B cell (primary cell): ENCODE measurements around the gene KRT20. TPM values are rescaled to one million over a fixed set of nuclear protein-coding genes. Genes with fewer than 3 reads are reported as not detected.

Experiments used
- ATAC-seq: fragments of 200-7000 bp; cut with Tn5 transposase; one replicate; pipeline ENCODE4 v1.10.0; 2021; ENCODE audit warnings: low read depth, mild to moderate bottlenecking, moderate number of reproducible peaks, moderate library complexity
- CTCF ChIA-PET: fragments of 350-600 bp; sonication (Branson Sonifier 250); formaldehyde crosslinking; loops from one replicate; lab custom pipeline; 2021; ENCODE audit warnings: antibody characterized with exemption, inconsistent platforms; lab: Charles Lee
- POLR2A ChIA-PET: fragments of 350-600 bp; sonication (Branson Sonifier 250); formaldehyde crosslinking; loops from one replicate; lab custom pipeline; 2021; ENCODE audit warnings: antibody characterized with exemption; lab: Charles Lee
- DNase-seq: peaks from one replicate; pipeline ENCODE4 v3.0.0; 2013
- H2AFZ ChIP-seq: 2 replicates; pipeline ENCODE4 v1.6.1; 2012; ENCODE audit warnings: mild to moderate bottlenecking, low read depth, low read length; ENCODE audit not compliant: insufficient read depth, poor library complexity, severe bottlenecking
- H3K27ac ChIP-seq, 2 donors: 1 replicate in 1 of 2; 2 replicates in 1 of 2; pipeline ENCODE4 v1.5.1; 2012 to 2013; ENCODE audit warnings: low read length in 2 of 2, mild to moderate bottlenecking in 2 of 2, moderate library complexity in 1 of 2
- H3K27me3 ChIP-seq, 4 experiments: fragments of 200-600 bp in 1 of 4; sonication (generic) in 1 of 4; replicated peaks in 1 of 4; 1 replicate in 2 of 4; 2 replicates in 2 of 4; pipeline versions ENCODE4 v1.6.1 to v1.7.0; 2013 to 2016; ENCODE audit warnings: low read length in 3 of 4, mild to moderate bottlenecking in 2 of 4, mixed read lengths in 1 of 4, moderate library complexity in 1 of 4; ENCODE audit not compliant: insufficient read depth in 4 of 4, control insufficient read depth in 3 of 4; ENCODE audit errors: control extremely low read depth in 1 of 4
- H3K36me3 ChIP-seq, 2 experiments: replicated peaks in 1 of 2; 1 replicate in 1 of 2; 2 replicates in 1 of 2; pipeline versions ENCODE4 v1.6.1 to v1.7.1; 2013; ENCODE audit warnings: low read length in 1 of 2; ENCODE audit not compliant: insufficient read depth in 2 of 2, control insufficient read depth in 1 of 2; ENCODE audit errors: control extremely low read depth in 1 of 2, extremely low read depth in 1 of 2
- H3K4me1 ChIP-seq, 2 donors: fragments of 200-600 bp in 1 of 2; sonication (generic) in 1 of 2; 1 replicate in 1 of 2; 2 replicates in 1 of 2; pipeline versions ENCODE4 v1.5.1 to v1.6.1; 2013 to 2017; ENCODE audit warnings: low read length in 2 of 2; ENCODE audit not compliant: control insufficient read depth in 2 of 2, insufficient read depth in 2 of 2
- H3K4me2 ChIP-seq: replicated peaks from 2 replicates; pipeline ENCODE3; 2012; ENCODE audit warnings: mild to moderate bottlenecking, low read depth, low read length; ENCODE audit not compliant: poor library complexity, severe bottlenecking
- H3K4me3 ChIP-seq, 5 experiments: fragments of 200-600 bp in 1 of 5; sonication (generic) in 1 of 5; 1 replicate in 3 of 5; 2 replicates in 2 of 5; pipeline versions ENCODE4 v1.5.1 to v1.7.0; 2011 to 2016; ENCODE audit warnings: low read length in 4 of 5, mild to moderate bottlenecking in 4 of 5, low read depth in 2 of 5, control low read depth in 1 of 5, moderate library complexity in 1 of 5; ENCODE audit not compliant: insufficient read depth in 1 of 5; ENCODE audit errors: control extremely low read depth in 1 of 5, extremely low read depth in 1 of 5
- H3K79me2 ChIP-seq: fragments of 200-600 bp; sonication (generic); one replicate; pipeline ENCODE4 v1.6.0; 2016; ENCODE audit warnings: low read length; ENCODE audit not compliant: control insufficient read depth, insufficient read depth
- H3K9ac ChIP-seq: fragments of 200-600 bp; sonication (generic); 2 replicates; pipeline ENCODE4 v1.6.1; 2017; ENCODE audit warnings: mild to moderate bottlenecking, low read length, moderate library complexity
- H3K9me3 ChIP-seq, 3 donors: one replicate each; pipeline versions ENCODE4 v1.6.1 to v1.7.1; 2013; ENCODE audit warnings: low read length in 2 of 3; ENCODE audit not compliant: control insufficient read depth in 2 of 3, insufficient read depth in 1 of 3; ENCODE audit errors: control extremely low read depth in 1 of 3
- H4K20me1 ChIP-seq: 2 replicates; pipeline ENCODE4 v1.6.0; 2012; ENCODE audit warnings: mild to moderate bottlenecking, low read length; ENCODE audit not compliant: insufficient read depth, control insufficient read depth, poor library complexity, severe bottlenecking
- H3K27ac Mint-ChIP-seq: one replicate; pipeline ENCODE4 v1.8.0; 2021; ENCODE audit warnings: mixed read lengths
- H3K27me3 Mint-ChIP-seq: one replicate; pipeline ENCODE4 v1.8.0; 2021; ENCODE audit warnings: mixed read lengths
- H3K4me1 Mint-ChIP-seq: one replicate; pipeline ENCODE4 v1.8.0; 2021; ENCODE audit warnings: mixed read lengths
- H3K4me3 Mint-ChIP-seq: one replicate; pipeline ENCODE4 v1.8.0; 2021; ENCODE audit warnings: mixed read lengths
- H3K9me3 Mint-ChIP-seq: one replicate; pipeline ENCODE4 v1.8.0; 2022; ENCODE audit warnings: mixed read lengths; ENCODE audit not compliant: insufficient read depth
- CTCF ChIP-seq: fragments of 200-600 bp; IDR thresholded peaks from one replicate; pipeline ENCODE4 v1.8.0; 2022; ENCODE audit warnings: antibody characterized with exemption, mild to moderate bottlenecking
- EZH2 ChIP-seq: IDR thresholded peaks from 2 replicates; pipeline ENCODE4 v1.6.1; 2012; ENCODE audit warnings: borderline replicate concordance, low read depth, mild to moderate bottlenecking, moderate library complexity, low read length; ENCODE audit not compliant: insufficient read depth, poor library complexity, severe bottlenecking
- WGBS: methylation state at CpG from one replicate; pipeline ENCODE4 v1.1.5; 2013; ENCODE audit warnings: missing lambda C conversion rate; ENCODE audit not compliant: insufficient coverage; 5-methylcytosine and 5-hydroxymethylcytosine counted together
- intact Hi-C: fragments of 100-400 bp; cut with micrococcal nuclease; formaldehyde crosslinking; loops from one replicate; pipeline ENCODE4 v1.10.0; 2022
- polyA plus RNA-seq: library from polyadenylated mRNA; depleted of rRNA; stranded (reverse); fragments of >200 nt; gene quantifications from 2 replicates; pipeline ENCODE4 v1.2.3, GENCODE V29; 2012
- total RNA-seq, 2 donors: library from RNA; stranded (reverse); fragments of 120-200 nt in 1 of 2; gene quantifications; 1 replicate in 1 of 2; 2 replicates in 1 of 2; pipeline versions ENCODE4 v1.2.3 to v1.2.4, GENCODE V29; 2013 to 2022

The KRT20 gene
- total and polyA plus RNA-seq, 2 donors (not counting 1 experiment from before 2014, with no cell fraction given) = not detected

GRCh38 chr17:40903129-40903847, 18.2 kb upstream of the KRT20 start:
- Histone ChIP-seq H3K27ac (no peak overlapping the region), H3K4me2 (no peak overlapping the region), H3K36me3 (no peaks in the 10 kb centered on the region), H2AFZ (no peak overlapping the region), H4K20me1 (no peaks in the 10 kb centered on the region), H3K9ac (no peak overlapping the region), H3K9me3 (no peaks in the 10 kb centered on the region), H3K4me1 (no peaks in the 10 kb centered on the region), H3K4me3 (no peak overlapping the region), H3K27me3 (peaks cover 0 to 10% (median 5%) of the 10 kb centered on the region in 4 experiments), H3K79me2 (no peaks in the 10 kb centered on the region)
- Mint-ChIP-seq H3K4me1 (no peaks in the 10 kb centered on the region), H3K4me3 (no peak overlapping the region), H3K27me3 (peaks cover 44% of the 10 kb centered on the region), H3K27ac (no peak overlapping the region), H3K9me3 (no peaks in the 10 kb centered on the region)
- 84% methylated on average over 10 of the region's 12 CpGs for WGBS
- ATAC-seq (no peak), DNase-seq (no peak)
- TF ChIP-seq CTCF = no peak
- TF ChIP-seq EZH2 = no peak
- intact Hi-C loops = no loop called here
- ChIA-PET POLR2A (no interaction called here), CTCF (no interaction called here)

GRCh38 chr17:40902498-40902897, 17.5 kb upstream of the KRT20 start:
- Histone ChIP-seq H4K20me1 (no peaks in the 10 kb centered on the region), H3K27ac (no peak overlapping the region), H3K27me3 (peaks cover 0 to 6% (median 5%) of the 10 kb centered on the region in 4 experiments), H3K36me3 (no peaks in the 10 kb centered on the region), H3K4me2 (no peak overlapping the region), H3K79me2 (no peaks in the 10 kb centered on the region), H3K9me3 (no peaks in the 10 kb centered on the region), H3K9ac (no peak overlapping the region), H3K4me1 (no peaks in the 10 kb centered on the region), H3K4me3 (no peak overlapping the region), H2AFZ (no peak overlapping the region)
- H3K27me3 Mint-ChIP-seq = peaks cover 42% of the 10 kb centered on the region
- H3K4me1 Mint-ChIP-seq = no peaks in the 10 kb centered on the region
- ATAC-seq (no peak), DNase-seq (no peak)
- no peak overlapping the region for H3K4me3 Mint-ChIP-seq
- ChIA-PET CTCF (interaction anchor here (0.7 to 1.1 kb wide), 2 partner anchors 10 to 760 kb away, joined by 3 read pairs; no protein-coding TSS in a partner anchor), POLR2A (no interaction called here)
- 100% methylated on average over 1 of the region's 4 CpGs for WGBS
- H3K27ac Mint-ChIP-seq = no peak overlapping the region
- no peaks in the 10 kb centered on the region for H3K9me3 Mint-ChIP-seq
- TF ChIP-seq EZH2 (no peak), CTCF (no peak)
- intact Hi-C loops = no loop called here
